ENCODE measurements around the gene UBALD1. TPM values are rescaled to one million over a fixed set of nuclear protein-coding genes. Genes with fewer than 3 reads are reported as not detected.

UBALD1 gene
- total and polyA plus RNA-seq, 2 experiments from 2014 or later = 42.9 to 46.6 TPM

- no peak for DNase-seq (ENCODE audit: low read depth in 1 of 2, low spot score in 1 of 2)
- no peaks in the 10 kb centered on the region for H3K9me3 ChIP-seq (ENCODE audit: low read depth)
- no peak for TF ChIP-seq CTCF (IDR thresholded peaks at IDR 0.05; ENCODE audit: low read depth, low read length)
Measured at GRCh38 chr16:4640572-4641305, 26.1 kb upstream of the UBALD1 start.

GRCh38 chr16:4639899-4640509, 25.3 kb upstream of the UBALD1 start:
- Histone ChIP-seq H3K27ac (peak overlapping the region; percentile 48), H3K27me3 (no peaks in the 10 kb centered on the region), H3K4me3 (no peak overlapping the region), H3K9me3 (ENCODE audit: low read depth) (no peaks in the 10 kb centered on the region), H3K4me1 (ENCODE audit: low read depth) (no peaks in the 10 kb centered on the region), H3K36me3 (no peaks in the 10 kb centered on the region)
- no peak for DNase-seq (ENCODE audit: low read depth in 1 of 2, low spot score in 1 of 2)
- no peak for TF ChIP-seq CTCF (IDR thresholded peaks at IDR 0.05; ENCODE audit: low read depth, low read length)

More at GRCh38 chr16:4640572-4641305, 26.1 kb upstream of the UBALD1 start:
- Histone ChIP-seq H3K4me1 (ENCODE audit: low read depth) (no peaks in the 10 kb centered on the region), H3K27ac (peak overlapping the region; percentile 48), H3K36me3 (no peaks in the 10 kb centered on the region), H3K4me3 (no peak overlapping the region), H3K27me3 (no peaks in the 10 kb centered on the region)

GRCh38 chr16:4637501-4638166, 22.9 kb upstream of the UBALD1 start:
- no peak overlapping the region for H3K27ac ChIP-seq
- H3K36me3 ChIP-seq = no peaks in the 10 kb centered on the region
- no peak for TF ChIP-seq CTCF (IDR thresholded peaks at IDR 0.05; ENCODE audit: low read depth, low read length)
- no peaks in the 10 kb centered on the region for H3K4me1 ChIP-seq (ENCODE audit: low read depth)
- H3K27me3 ChIP-seq = no peaks in the 10 kb centered on the region
- no peaks in the 10 kb centered on the region for H3K9me3 ChIP-seq (ENCODE audit: low read depth)
- no peak overlapping the region for H3K4me3 ChIP-seq
- no peak for DNase-seq (ENCODE audit: low read depth in 1 of 2, low spot score in 1 of 2)

- TF ChIP-seq CTCF (IDR thresholded peaks at IDR 0.05; ENCODE audit: low read depth, low read length) = no peak
- Histone ChIP-seq H3K27me3 (no peaks in the 10 kb centered on the region), H3K27ac (no peak overlapping the region), H3K9me3 (ENCODE audit: low read depth) (no peaks in the 10 kb centered on the region), H3K4me3 (no peak overlapping the region), H3K4me1 (ENCODE audit: low read depth) (no peaks in the 10 kb centered on the region), H3K36me3 (no peaks in the 10 kb centered on the region)
- DNase-seq (ENCODE audit: low read depth in 1 of 2, low spot score in 1 of 2) = no peak
Measured at GRCh38 chr16:4636196-4636595, 21.5 kb upstream of the UBALD1 start.

GRCh38 chr16:4634768-4635167, 20.1 kb upstream of the UBALD1 start:
- no peak for TF ChIP-seq CTCF (IDR thresholded peaks at IDR 0.05; ENCODE audit: low read depth, low read length)
- DNase-seq (ENCODE audit: low read depth in 1 of 2, low spot score in 1 of 2) = no peak

More at GRCh38 chr16:4634768-4635167, 20.1 kb upstream of the UBALD1 start:
- no peak overlapping the region for H3K4me3 ChIP-seq
- no peaks in the 10 kb centered on the region for H3K4me1 ChIP-seq (ENCODE audit: low read depth)
- no peak overlapping the region for H3K27ac ChIP-seq
- no peaks in the 10 kb centered on the region for H3K27me3 ChIP-seq
- no peaks in the 10 kb centered on the region for H3K36me3 ChIP-seq
- no peaks in the 10 kb centered on the region for H3K9me3 ChIP-seq (ENCODE audit: low read depth)
